B cell (primary cell): ENCODE results near the gene MYMK.

Experiments used
- EZH2 ChIP-seq: IDR thresholded peaks from 2 replicates; pipeline ENCODE4 v1.6.1; 2012; ENCODE audit warnings: borderline replicate concordance, low read depth, mild to moderate bottlenecking, moderate library complexity, low read length; ENCODE audit not compliant: insufficient read depth, poor library complexity, severe bottlenecking
- TF ChIP-seq, protein P1 (sequence below): fragments of 200-600 bp; IDR thresholded peaks from one replicate; pipeline ENCODE4 v1.8.0; 2022; ENCODE audit warnings: antibody characterized with exemption, mild to moderate bottlenecking

DNA sequence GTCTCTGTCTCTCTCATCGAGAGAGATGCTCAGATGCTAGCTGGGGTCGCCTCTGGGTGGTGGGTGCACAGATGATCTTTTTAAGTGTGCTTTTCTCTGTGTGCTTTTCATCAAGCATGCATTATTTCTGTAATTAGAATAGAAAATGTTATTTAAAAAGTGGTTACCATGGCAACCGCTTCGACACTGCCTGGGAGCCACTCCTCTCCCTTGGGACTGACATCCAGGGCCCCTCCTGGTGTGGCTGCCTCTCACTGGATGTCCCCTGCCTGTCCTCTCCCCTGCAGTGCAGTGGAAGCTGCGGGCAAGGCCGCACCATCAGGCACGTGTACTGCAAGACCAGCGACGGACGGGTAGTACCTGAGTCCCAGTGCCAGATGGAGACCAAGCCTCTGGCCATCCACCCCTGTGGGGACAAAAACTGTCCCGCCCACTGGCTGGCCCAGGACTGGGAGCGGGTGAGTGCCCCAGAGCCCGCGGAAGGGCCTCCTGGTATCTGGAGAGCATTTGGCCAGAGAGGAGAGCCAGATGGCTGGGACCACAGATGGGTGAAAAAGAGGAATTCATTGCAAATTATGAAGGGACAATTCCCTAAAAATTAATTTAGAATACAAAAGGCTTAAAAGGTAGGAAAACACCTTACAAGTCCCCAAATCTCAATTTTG lies 44.5 kb upstream of the MYMK start:
- TF ChIP-seq, protein P1, sequence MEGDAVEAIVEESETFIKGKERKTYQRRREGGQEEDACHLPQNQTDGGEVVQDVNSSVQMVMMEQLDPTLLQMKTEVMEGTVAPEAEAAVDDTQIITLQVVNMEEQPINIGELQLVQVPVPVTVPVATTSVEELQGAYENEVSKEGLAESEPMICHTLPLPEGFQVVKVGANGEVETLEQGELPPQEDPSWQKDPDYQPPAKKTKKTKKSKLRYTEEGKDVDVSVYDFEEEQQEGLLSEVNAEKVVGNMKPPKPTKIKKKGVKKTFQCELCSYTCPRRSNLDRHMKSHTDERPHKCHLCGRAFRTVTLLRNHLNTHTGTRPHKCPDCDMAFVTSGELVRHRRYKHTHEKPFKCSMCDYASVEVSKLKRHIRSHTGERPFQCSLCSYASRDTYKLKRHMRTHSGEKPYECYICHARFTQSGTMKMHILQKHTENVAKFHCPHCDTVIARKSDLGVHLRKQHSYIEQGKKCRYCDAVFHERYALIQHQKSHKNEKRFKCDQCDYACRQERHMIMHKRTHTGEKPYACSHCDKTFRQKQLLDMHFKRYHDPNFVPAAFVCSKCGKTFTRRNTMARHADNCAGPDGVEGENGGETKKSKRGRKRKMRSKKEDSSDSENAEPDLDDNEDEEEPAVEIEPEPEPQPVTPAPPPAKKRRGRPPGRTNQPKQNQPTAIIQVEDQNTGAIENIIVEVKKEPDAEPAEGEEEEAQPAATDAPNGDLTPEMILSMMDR: no peak
- TF ChIP-seq EZH2: no peak
